RWPE2 (cell line): ENCODE results near the gene ZNF507.

ENCODE experiments used
- ATAC-seq: fragments of 200-7000 bp; cut with Tn5 transposase; 3 replicates; pipeline ENCODE4 v1.9.1; 2021; ENCODE audit warnings: low read depth
- DNase-seq: peaks from one replicate; pipeline ENCODE4 v3.0.0-alpha.2; 2020; ENCODE audit warnings: low spot score
- H3K27ac ChIP-seq: fragments of 450-650 bp; 2 replicates; pipeline ENCODE4 v1.5.1; 2017; ENCODE audit warnings: mild to moderate bottlenecking; ENCODE audit not compliant: poor library complexity, severe bottlenecking
- H3K27me3 ChIP-seq: fragments of 250-450 bp; sonication (Bioruptor Pico); 2 replicates; pipeline ENCODE4 v1.5.1; 2021; ENCODE audit warnings: mild to moderate bottlenecking, moderate library complexity; ENCODE audit not compliant: insufficient read depth, poor library complexity, severe bottlenecking
- H3K36me3 ChIP-seq: fragments of 250-450 bp; sonication (Bioruptor Pico); 2 replicates; pipeline ENCODE4 v1.5.1; 2020; ENCODE audit warnings: low read depth, mild to moderate bottlenecking, moderate library complexity
- H3K4me1 ChIP-seq: fragments of 250-450 bp; sonication (Bioruptor Pico); 2 replicates; pipeline ENCODE4 v1.5.1; 2021; ENCODE audit warnings: mild to moderate bottlenecking, moderate library complexity; ENCODE audit not compliant: insufficient read depth, poor library complexity, severe bottlenecking
- H3K4me3 ChIP-seq: fragments of 250-450 bp; sonication (Bioruptor Pico); 2 replicates; pipeline ENCODE4 v1.5.1; 2021; ENCODE audit warnings: mild to moderate bottlenecking, moderate library complexity; ENCODE audit not compliant: severe bottlenecking
- H3K9me3 ChIP-seq: fragments of 250-450 bp; sonication (Bioruptor Pico); 2 replicates; pipeline ENCODE4 v1.5.1; 2021; ENCODE audit warnings: mild to moderate bottlenecking, moderate library complexity; ENCODE audit not compliant: severe bottlenecking
- TF ChIP-seq, protein P1 (sequence below): fragments of 450-650 bp; IDR thresholded peaks from one replicate; pipeline ENCODE4 v1.5.1; 2017; ENCODE audit warnings: mild to moderate bottlenecking, moderate library complexity; ENCODE audit not compliant: poor library complexity, severe bottlenecking

ZNF507 gene

DNA sequence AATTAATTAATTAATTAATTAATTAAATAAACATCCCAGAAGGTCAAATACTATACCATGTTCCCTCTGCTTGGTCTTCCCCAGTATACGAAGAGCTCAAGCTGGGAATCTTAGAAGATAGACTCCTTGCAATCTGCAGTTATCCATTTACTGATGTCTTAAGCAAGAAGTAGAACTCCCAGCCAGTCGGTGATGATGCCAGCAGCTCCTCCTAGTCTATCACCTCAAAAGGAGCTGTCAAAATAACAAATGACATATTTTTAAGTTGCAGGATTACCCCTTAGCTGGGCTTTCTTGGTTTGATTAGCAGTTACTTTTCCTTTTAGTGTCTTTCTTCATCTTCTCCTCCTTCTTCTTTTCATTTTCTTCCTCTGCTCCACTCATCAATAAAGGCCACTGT lies 6.0 kb upstream of the ZNF507 start:
- DNase-seq (no peak), ATAC-seq (no peak)
- peaks cover 4% of the 10 kb centered on the region for H3K4me1 ChIP-seq
- TF ChIP-seq, protein P1, sequence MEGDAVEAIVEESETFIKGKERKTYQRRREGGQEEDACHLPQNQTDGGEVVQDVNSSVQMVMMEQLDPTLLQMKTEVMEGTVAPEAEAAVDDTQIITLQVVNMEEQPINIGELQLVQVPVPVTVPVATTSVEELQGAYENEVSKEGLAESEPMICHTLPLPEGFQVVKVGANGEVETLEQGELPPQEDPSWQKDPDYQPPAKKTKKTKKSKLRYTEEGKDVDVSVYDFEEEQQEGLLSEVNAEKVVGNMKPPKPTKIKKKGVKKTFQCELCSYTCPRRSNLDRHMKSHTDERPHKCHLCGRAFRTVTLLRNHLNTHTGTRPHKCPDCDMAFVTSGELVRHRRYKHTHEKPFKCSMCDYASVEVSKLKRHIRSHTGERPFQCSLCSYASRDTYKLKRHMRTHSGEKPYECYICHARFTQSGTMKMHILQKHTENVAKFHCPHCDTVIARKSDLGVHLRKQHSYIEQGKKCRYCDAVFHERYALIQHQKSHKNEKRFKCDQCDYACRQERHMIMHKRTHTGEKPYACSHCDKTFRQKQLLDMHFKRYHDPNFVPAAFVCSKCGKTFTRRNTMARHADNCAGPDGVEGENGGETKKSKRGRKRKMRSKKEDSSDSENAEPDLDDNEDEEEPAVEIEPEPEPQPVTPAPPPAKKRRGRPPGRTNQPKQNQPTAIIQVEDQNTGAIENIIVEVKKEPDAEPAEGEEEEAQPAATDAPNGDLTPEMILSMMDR: no peak
- H3K4me3 ChIP-seq: no peak overlapping the region
- H3K36me3 ChIP-seq: no peaks in the 10 kb centered on the region
- no peaks in the 10 kb centered on the region for H3K9me3 ChIP-seq
- no peak overlapping the region for H3K27ac ChIP-seq
- H3K27me3 ChIP-seq: no peaks in the 10 kb centered on the region

DNA sequence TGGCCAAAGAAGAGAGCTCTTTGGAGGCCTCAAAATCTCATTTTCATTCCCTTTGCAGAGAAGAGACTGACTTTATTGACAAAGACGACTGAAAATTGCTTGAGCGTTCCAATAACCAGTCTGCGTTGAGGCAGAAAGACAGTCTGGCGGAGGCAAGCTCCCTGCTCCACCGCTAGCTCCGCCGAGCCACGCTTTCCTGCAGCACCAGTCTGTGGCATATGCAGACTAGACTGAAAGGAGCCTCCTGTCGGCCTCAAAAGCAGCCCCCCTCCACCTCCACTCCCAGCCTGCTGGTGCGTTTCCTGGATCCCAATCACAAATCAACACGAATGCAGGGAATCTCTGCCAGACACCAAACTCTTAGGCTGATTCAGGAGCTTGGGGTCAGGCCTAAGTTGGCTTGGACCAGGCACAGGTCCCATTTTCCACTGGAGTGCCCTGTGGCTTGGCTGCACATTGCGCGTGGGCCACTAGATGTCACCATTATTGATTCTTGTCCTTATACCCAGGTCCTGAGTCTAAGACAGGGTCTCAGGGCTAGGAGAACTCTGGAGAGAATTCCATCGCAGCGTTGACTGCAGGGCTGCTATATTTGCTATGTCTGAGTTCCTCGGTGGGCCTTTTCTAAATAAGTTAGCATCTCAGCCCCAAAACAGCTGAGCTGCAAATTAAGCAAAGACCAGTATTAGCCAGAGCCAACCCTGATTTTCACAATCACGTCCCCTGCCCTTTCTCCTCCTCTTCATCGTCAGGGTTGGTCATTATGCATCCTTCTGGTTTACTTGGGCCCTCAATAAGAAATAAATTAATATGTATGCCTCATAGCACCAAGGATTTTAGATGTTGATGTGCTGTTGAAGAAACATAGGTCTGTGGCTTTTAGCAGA lies 5.2 kb upstream of the ZNF507 start:
- no peak overlapping the region for H3K4me3 ChIP-seq
- ATAC-seq (peak; percentile 77; the same call in 2 of the 3 replicates), DNase-seq (no peak)
- H3K27ac ChIP-seq: no peak overlapping the region
- TF ChIP-seq, protein P1: peak; percentile 80
- no peaks in the 10 kb centered on the region for H3K27me3 ChIP-seq
- H3K36me3 ChIP-seq: no peaks in the 10 kb centered on the region
- no peaks in the 10 kb centered on the region for H3K9me3 ChIP-seq
- peaks cover 7% of the 10 kb centered on the region for H3K4me1 ChIP-seq

DNA sequence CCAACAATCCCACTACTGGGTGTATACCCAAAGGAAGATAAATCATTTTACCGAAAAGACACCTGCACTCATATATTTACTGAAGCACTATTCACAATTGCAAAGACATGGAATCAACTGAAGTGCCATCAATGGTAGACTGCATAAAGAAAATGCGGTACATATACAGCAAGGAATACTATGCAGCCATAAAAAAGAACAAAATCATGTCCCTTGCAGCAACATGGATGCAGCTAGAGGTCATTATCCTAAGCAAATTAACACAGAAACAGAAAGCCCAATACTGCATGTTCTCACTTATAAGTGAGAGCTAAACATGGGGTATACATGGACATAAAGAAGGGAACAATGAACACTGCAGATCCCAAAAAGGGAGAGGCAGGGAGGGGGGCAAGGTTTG lies 2.7 kb upstream of the ZNF507 start:
- no peaks in the 10 kb centered on the region for H3K27me3 ChIP-seq
- H3K36me3 ChIP-seq: peaks cover 6% of the 10 kb centered on the region

GRCh38 chr19:32343550-32344262 lies 1.7 kb upstream of the ZNF507 start:
- Histone ChIP-seq H3K4me3 (no peak overlapping the region), H3K9me3 (no peaks in the 10 kb centered on the region), H3K4me1 (peaks cover 15% of the 10 kb centered on the region), H3K36me3 (peaks cover 16% of the 10 kb centered on the region), H3K27me3 (no peaks in the 10 kb centered on the region), H3K27ac (peak overlapping the region; percentile 6)
- ATAC-seq (peak; percentile 44), DNase-seq (no peak)
- TF ChIP-seq, protein P1: no peak

More for the DNA sequence above, 2.7 kb upstream of the ZNF507 start:
- TF ChIP-seq, protein P1: no peak
- Histone ChIP-seq H3K9me3 (no peaks in the 10 kb centered on the region), H3K4me3 (no peak overlapping the region), H3K4me1 (peaks cover 7% of the 10 kb centered on the region), H3K27ac (no peak overlapping the region)
- ATAC-seq (no peak), DNase-seq (no peak)
